Kidney epithelial cell (primary cell): Measurements from ENCODE around the gene INA. TPM values are rescaled to one million over a fixed set of nuclear protein-coding genes. Genes with fewer than 3 reads are reported as not detected.
"Not testable (repeated sequence)": the region's sequence is repeated elsewhere in the genome, so short reads cannot be mapped to it uniquely, and the experiment has no call there.

ENCODE experiments used
- DNase-seq: peaks from one replicate; pipeline ENCODE4 v3.0.0-alpha.2; 2010; ENCODE audit warnings: low read depth
- H3K27me3 ChIP-seq: 2 replicates; pipeline ENCODE4 v1.6.0; 2011; ENCODE audit warnings: low read length; ENCODE audit not compliant: control insufficient read depth, insufficient read depth
- H3K36me3 ChIP-seq: 2 replicates; pipeline ENCODE4 v1.5.1; 2011; ENCODE audit warnings: low read length; ENCODE audit not compliant: control insufficient read depth, insufficient read depth
- H3K4me3 ChIP-seq: 2 replicates; pipeline ENCODE4 v1.5.1; 2011; ENCODE audit warnings: low read depth, mild to moderate bottlenecking, control low read depth, low read length
- CTCF ChIP-seq: IDR thresholded peaks from 2 replicates; pipeline ENCODE4 v1.5.1; 2011; ENCODE audit warnings: mild to moderate bottlenecking, moderate library complexity, low read length, control low read depth, inconsistent platforms; ENCODE audit not compliant: insufficient read depth, poor library complexity, severe bottlenecking
- total RNA-seq: library from RNA; depleted of rRNA; stranded (reverse); fragments of >200 nt; gene quantifications from 2 replicates; pipeline ENCODE4 v1.2.3, GENCODE V29; 2015

Gene INA
- total RNA-seq, 1 donor from 2014 or later, result 8.1 TPM

GRCh38 chr10:103254113-103254512, 22.8 kb upstream of the INA start:
- Histone ChIP-seq H3K4me3 (no peak overlapping the region), H3K27me3 (no peaks in the 10 kb centered on the region), H3K36me3 (no peaks in the 10 kb centered on the region)
- no peak for TF ChIP-seq CTCF
- no peak for DNase-seq

GRCh38 chr10:103254538-103255325, 22.2 kb upstream of the INA start:
- Histone ChIP-seq H3K36me3 (no peaks in the 10 kb centered on the region), H3K4me3 (no peak overlapping the region), H3K27me3 (no peaks in the 10 kb centered on the region)
- TF ChIP-seq CTCF, result no peak
- no peak for DNase-seq

GRCh38 chr10:103256613-103257012, 20.3 kb upstream of the INA start:
- no peak for DNase-seq
- no peak for TF ChIP-seq CTCF
- no peaks in the 10 kb centered on the region for H3K36me3 ChIP-seq
- H3K27me3 ChIP-seq, result no peaks in the 10 kb centered on the region
- H3K4me3 ChIP-seq, result no peak overlapping the region

GRCh38 chr10:103257812-103258211, 19.1 kb upstream of the INA start:
- TF ChIP-seq CTCF, result no peak

GRCh38 chr10:103258928-103259327, 18.0 kb upstream of the INA start:
- not testable (repeated sequence) for DNase-seq, H3K4me3 ChIP-seq, H3K27me3 ChIP-seq, H3K36me3 ChIP-seq

More at GRCh38 chr10:103257812-103258211, 19.1 kb upstream of the INA start:
- DNase-seq, result no peak
- Histone ChIP-seq H3K36me3 (no peaks in the 10 kb centered on the region), H3K27me3 (no peaks in the 10 kb centered on the region), H3K4me3 (no peak overlapping the region)

GRCh38 chr10:103259989-103260388, 16.9 kb upstream of the INA start:
- H3K4me3 ChIP-seq, result no peak overlapping the region
- no peaks in the 10 kb centered on the region for H3K27me3 ChIP-seq
- TF ChIP-seq CTCF, result no peak
- no peak for DNase-seq
- no peaks in the 10 kb centered on the region for H3K36me3 ChIP-seq
